Non-pigmented ciliary epithelial cell (primary cell): ENCODE measurements around the gene SEMA4F.

Experiments used
- DNase-seq: peaks from one replicate; pipeline ENCODE4 v3.0.0-alpha.2; 2010; ENCODE audit warnings: low read depth

The SEMA4F gene

GRCh38 chr2:74706741-74707140 is 52.7 kb downstream of the SEMA4F start:
- no peak for DNase-seq

- DNase-seq: no peak
These were observed 53.8 kb downstream of the SEMA4F start for GRCh38 chr2:74707837-74708236.

- DNase-seq: no peak
These were observed 54.2 kb downstream of the SEMA4F start for GRCh38 chr2:74708296-74708695.

GRCh38 chr2:74708883-74709282 is 54.8 kb downstream of the SEMA4F start:
- DNase-seq: peak; percentile 26

GRCh38 chr2:74712223-74713053 is 58.4 kb downstream of the SEMA4F start:
- DNase-seq: no peak

- DNase-seq: no peak
These were observed 60.6 kb downstream of the SEMA4F start for GRCh38 chr2:74714691-74715080.

- DNase-seq: peak; percentile 17
These were observed 61.2 kb downstream of the SEMA4F start for GRCh38 chr2:74715081-74715791.

GRCh38 chr2:74715880-74716279 is 61.8 kb downstream of the SEMA4F start:
- DNase-seq: no peak

GRCh38 chr2:74719066-74719465 is 65.0 kb downstream of the SEMA4F start:
- DNase-seq: no peak

- DNase-seq: no peak
These were observed 67.3 kb downstream of the SEMA4F start for GRCh38 chr2:74721316-74721715.

- no peak for DNase-seq
These were observed 70.4 kb downstream of the SEMA4F start for GRCh38 chr2:74724496-74724895.

GRCh38 chr2:74725287-74725686 is 71.2 kb downstream of the SEMA4F start:
- DNase-seq: no peak

- DNase-seq: no peak
These were observed 74.8 kb downstream of the SEMA4F start for GRCh38 chr2:74728842-74729241.

- no peak for DNase-seq
These were observed 76.5 kb downstream of the SEMA4F start for GRCh38 chr2:74730530-74730929.
